ENCODE measurements around the gene TEX14.

DNA sequence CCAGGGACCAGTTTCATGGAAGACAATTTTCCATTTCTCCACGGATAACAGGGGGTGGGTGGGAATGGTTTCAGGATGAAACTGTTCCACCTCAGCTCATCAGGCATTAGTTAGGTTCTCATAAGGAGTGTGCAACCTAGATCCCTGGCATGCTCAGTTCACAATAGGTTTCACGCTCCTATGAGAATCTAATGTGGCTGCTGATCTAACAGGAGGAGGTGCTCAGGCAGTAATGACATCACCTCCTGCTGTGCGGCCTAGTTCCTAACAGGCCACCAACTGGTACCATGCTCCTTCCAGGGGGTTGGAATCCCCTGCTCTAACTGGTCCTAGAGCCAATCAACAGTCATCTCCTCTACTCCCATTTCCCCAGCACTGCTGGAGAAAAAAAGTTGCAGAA, 19.9 kb downstream of the TEX14 start:
- TF ChIP-seq, protein P1, sequence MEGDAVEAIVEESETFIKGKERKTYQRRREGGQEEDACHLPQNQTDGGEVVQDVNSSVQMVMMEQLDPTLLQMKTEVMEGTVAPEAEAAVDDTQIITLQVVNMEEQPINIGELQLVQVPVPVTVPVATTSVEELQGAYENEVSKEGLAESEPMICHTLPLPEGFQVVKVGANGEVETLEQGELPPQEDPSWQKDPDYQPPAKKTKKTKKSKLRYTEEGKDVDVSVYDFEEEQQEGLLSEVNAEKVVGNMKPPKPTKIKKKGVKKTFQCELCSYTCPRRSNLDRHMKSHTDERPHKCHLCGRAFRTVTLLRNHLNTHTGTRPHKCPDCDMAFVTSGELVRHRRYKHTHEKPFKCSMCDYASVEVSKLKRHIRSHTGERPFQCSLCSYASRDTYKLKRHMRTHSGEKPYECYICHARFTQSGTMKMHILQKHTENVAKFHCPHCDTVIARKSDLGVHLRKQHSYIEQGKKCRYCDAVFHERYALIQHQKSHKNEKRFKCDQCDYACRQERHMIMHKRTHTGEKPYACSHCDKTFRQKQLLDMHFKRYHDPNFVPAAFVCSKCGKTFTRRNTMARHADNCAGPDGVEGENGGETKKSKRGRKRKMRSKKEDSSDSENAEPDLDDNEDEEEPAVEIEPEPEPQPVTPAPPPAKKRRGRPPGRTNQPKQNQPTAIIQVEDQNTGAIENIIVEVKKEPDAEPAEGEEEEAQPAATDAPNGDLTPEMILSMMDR (optimal IDR thresholded peaks at IDR 0.05 in 1 of 3, IDR thresholded peaks at IDR 0.05 in 1 of 3, conservative IDR thresholded peaks at IDR 0.05 in 1 of 3; ENCODE audit: extremely low read depth in 1 of 3, insufficient read depth in 2 of 3, low read length in 3 of 3), result no peak
- no peak for TF ChIP-seq EZH2 (IDR thresholded peaks at IDR 0.05; ENCODE audit: low read length)

Data from keratinocyte (primary cell).